B cell (primary cell): ENCODE measurements around the gene RAPGEF6. TPM values are rescaled to one million over a fixed set of nuclear protein-coding genes. Genes with fewer than 3 reads are reported as not detected.

Experiments
- ATAC-seq: fragments of 200-7000 bp; cut with Tn5 transposase; one replicate; pipeline ENCODE4 v1.10.0; 2021; ENCODE audit warnings: low read depth, mild to moderate bottlenecking, moderate number of reproducible peaks, moderate library complexity
- CTCF ChIA-PET: fragments of 350-600 bp; sonication (Branson Sonifier 250); formaldehyde crosslinking; loops from one replicate; lab custom pipeline; 2021; ENCODE audit warnings: antibody characterized with exemption, inconsistent platforms; lab: Charles Lee
- POLR2A ChIA-PET: fragments of 350-600 bp; sonication (Branson Sonifier 250); formaldehyde crosslinking; loops from one replicate; lab custom pipeline; 2021; ENCODE audit warnings: antibody characterized with exemption; lab: Charles Lee
- DNase-seq: peaks from one replicate; pipeline ENCODE4 v3.0.0; 2013
- H2AFZ ChIP-seq: 2 replicates; pipeline ENCODE4 v1.6.1; 2012; ENCODE audit warnings: mild to moderate bottlenecking, low read depth, low read length; ENCODE audit not compliant: insufficient read depth, poor library complexity, severe bottlenecking
- H3K27ac ChIP-seq, 2 donors: 1 replicate in 1 of 2; 2 replicates in 1 of 2; pipeline ENCODE4 v1.5.1; 2012 to 2013; ENCODE audit warnings: low read length in 2 of 2, mild to moderate bottlenecking in 2 of 2, moderate library complexity in 1 of 2
- H3K27me3 ChIP-seq, 4 experiments: fragments of 200-600 bp in 1 of 4; sonication (generic) in 1 of 4; replicated peaks in 1 of 4; 1 replicate in 2 of 4; 2 replicates in 2 of 4; pipeline versions ENCODE4 v1.6.1 to v1.7.0; 2013 to 2016; ENCODE audit warnings: low read length in 3 of 4, mild to moderate bottlenecking in 2 of 4, mixed read lengths in 1 of 4, moderate library complexity in 1 of 4; ENCODE audit not compliant: insufficient read depth in 4 of 4, control insufficient read depth in 3 of 4; ENCODE audit errors: control extremely low read depth in 1 of 4
- H3K36me3 ChIP-seq, 2 experiments: replicated peaks in 1 of 2; 1 replicate in 1 of 2; 2 replicates in 1 of 2; pipeline versions ENCODE4 v1.6.1 to v1.7.1; 2013; ENCODE audit warnings: low read length in 1 of 2; ENCODE audit not compliant: insufficient read depth in 2 of 2, control insufficient read depth in 1 of 2; ENCODE audit errors: control extremely low read depth in 1 of 2, extremely low read depth in 1 of 2
- H3K4me1 ChIP-seq, 2 donors: fragments of 200-600 bp in 1 of 2; sonication (generic) in 1 of 2; 1 replicate in 1 of 2; 2 replicates in 1 of 2; pipeline versions ENCODE4 v1.5.1 to v1.6.1; 2013 to 2017; ENCODE audit warnings: low read length in 2 of 2; ENCODE audit not compliant: control insufficient read depth in 2 of 2, insufficient read depth in 2 of 2
- H3K4me2 ChIP-seq: replicated peaks from 2 replicates; pipeline ENCODE3; 2012; ENCODE audit warnings: mild to moderate bottlenecking, low read depth, low read length; ENCODE audit not compliant: poor library complexity, severe bottlenecking
- H3K4me3 ChIP-seq, 5 experiments: fragments of 200-600 bp in 1 of 5; sonication (generic) in 1 of 5; 1 replicate in 3 of 5; 2 replicates in 2 of 5; pipeline versions ENCODE4 v1.5.1 to v1.7.0; 2011 to 2016; ENCODE audit warnings: low read length in 4 of 5, mild to moderate bottlenecking in 4 of 5, low read depth in 2 of 5, control low read depth in 1 of 5, moderate library complexity in 1 of 5; ENCODE audit not compliant: insufficient read depth in 1 of 5; ENCODE audit errors: control extremely low read depth in 1 of 5, extremely low read depth in 1 of 5
- H3K79me2 ChIP-seq: fragments of 200-600 bp; sonication (generic); one replicate; pipeline ENCODE4 v1.6.0; 2016; ENCODE audit warnings: low read length; ENCODE audit not compliant: control insufficient read depth, insufficient read depth
- H3K9ac ChIP-seq: fragments of 200-600 bp; sonication (generic); 2 replicates; pipeline ENCODE4 v1.6.1; 2017; ENCODE audit warnings: mild to moderate bottlenecking, low read length, moderate library complexity
- H3K9me3 ChIP-seq, 3 donors: one replicate each; pipeline versions ENCODE4 v1.6.1 to v1.7.1; 2013; ENCODE audit warnings: low read length in 2 of 3; ENCODE audit not compliant: control insufficient read depth in 2 of 3, insufficient read depth in 1 of 3; ENCODE audit errors: control extremely low read depth in 1 of 3
- H4K20me1 ChIP-seq: 2 replicates; pipeline ENCODE4 v1.6.0; 2012; ENCODE audit warnings: mild to moderate bottlenecking, low read length; ENCODE audit not compliant: insufficient read depth, control insufficient read depth, poor library complexity, severe bottlenecking
- H3K27ac Mint-ChIP-seq: one replicate; pipeline ENCODE4 v1.8.0; 2021; ENCODE audit warnings: mixed read lengths
- H3K27me3 Mint-ChIP-seq: one replicate; pipeline ENCODE4 v1.8.0; 2021; ENCODE audit warnings: mixed read lengths
- H3K4me1 Mint-ChIP-seq: one replicate; pipeline ENCODE4 v1.8.0; 2021; ENCODE audit warnings: mixed read lengths
- H3K4me3 Mint-ChIP-seq: one replicate; pipeline ENCODE4 v1.8.0; 2021; ENCODE audit warnings: mixed read lengths
- H3K9me3 Mint-ChIP-seq: one replicate; pipeline ENCODE4 v1.8.0; 2022; ENCODE audit warnings: mixed read lengths; ENCODE audit not compliant: insufficient read depth
- CTCF ChIP-seq: fragments of 200-600 bp; IDR thresholded peaks from one replicate; pipeline ENCODE4 v1.8.0; 2022; ENCODE audit warnings: antibody characterized with exemption, mild to moderate bottlenecking
- EZH2 ChIP-seq: IDR thresholded peaks from 2 replicates; pipeline ENCODE4 v1.6.1; 2012; ENCODE audit warnings: borderline replicate concordance, low read depth, mild to moderate bottlenecking, moderate library complexity, low read length; ENCODE audit not compliant: insufficient read depth, poor library complexity, severe bottlenecking
- WGBS: methylation state at CpG from one replicate; pipeline ENCODE4 v1.1.5; 2013; ENCODE audit warnings: missing lambda C conversion rate; ENCODE audit not compliant: insufficient coverage; 5-methylcytosine and 5-hydroxymethylcytosine counted together
- intact Hi-C: fragments of 100-400 bp; cut with micrococcal nuclease; formaldehyde crosslinking; loops from one replicate; pipeline ENCODE4 v1.10.0; 2022
- polyA plus RNA-seq: library from polyadenylated mRNA; depleted of rRNA; stranded (reverse); fragments of >200 nt; gene quantifications from 2 replicates; pipeline ENCODE4 v1.2.3, GENCODE V29; 2012
- total RNA-seq, 2 donors: library from RNA; stranded (reverse); fragments of 120-200 nt in 1 of 2; gene quantifications; 1 replicate in 1 of 2; 2 replicates in 1 of 2; pipeline versions ENCODE4 v1.2.3 to v1.2.4, GENCODE V29; 2013 to 2022

Gene RAPGEF6
- total and polyA plus RNA-seq, 2 donors (not counting 1 experiment from before 2014, with no cell fraction given), result 9.8 to 56.2 TPM

- Histone ChIP-seq H3K27ac (no peak overlapping the region), H4K20me1 (peaks cover 95% of the 10 kb centered on the region), H3K4me1 (no peaks in the 10 kb centered on the region), H3K4me2 (no peak overlapping the region), H3K4me3 (no peak overlapping the region), H3K36me3 (peaks cover 0 to 20% of the 10 kb centered on the region in 2 experiments), H2AFZ (no peak overlapping the region), H3K9me3 (peaks cover 0 to 8% (median 0%) of the 10 kb centered on the region in 3 donors), H3K27me3 (no peaks in the 10 kb centered on the region), H3K9ac (no peak overlapping the region), H3K79me2 (peaks cover 95% of the 10 kb centered on the region)
- Mint-ChIP-seq H3K27ac (no peak overlapping the region), H3K9me3 (no peaks in the 10 kb centered on the region), H3K4me1 (peaks cover 14% of the 10 kb centered on the region), H3K4me3 (no peak overlapping the region), H3K27me3 (no peaks in the 10 kb centered on the region)
- CTCF ChIA-PET, result interaction anchor here (2.2 to 2.3 kb wide), 2 partner anchors 9 to 428 kb away, joined by 10 to 12 read pairs; no protein-coding TSS in a partner anchor
- no peak for DNase-seq
- no peak for ATAC-seq
- TF ChIP-seq CTCF (no peak), EZH2 (no peak)
- 96% methylated on average over 27 of the region's 38 CpGs for WGBS
- POLR2A ChIA-PET, result no interaction called here
- intact Hi-C loops, result loop anchor here (10.0 kb wide), 1 partner anchor 115 kb away; no protein-coding TSS in a partner anchor
Measured at GRCh38 chr5:131579917-131580671, 54.9 kb downstream of the RAPGEF6 start.

GRCh38 chr5:131575660-131576227, 59.3 kb downstream of the RAPGEF6 start:
- peaks cover 0 to 14% (median 0%) of the 10 kb centered on the region in 3 donors for H3K9me3 ChIP-seq
- Mint-ChIP-seq H3K27ac (no peak overlapping the region), H3K4me1 (peaks cover 13% of the 10 kb centered on the region), H3K4me3 (no peak overlapping the region), H3K9me3 (no peaks in the 10 kb centered on the region), H3K27me3 (no peaks in the 10 kb centered on the region)
- peaks cover 87% of the 10 kb centered on the region for H3K79me2 ChIP-seq
- H3K4me3 ChIP-seq, result no peak overlapping the region
- 97% methylated on average over 8 of the region's 8 CpGs for WGBS
- intact Hi-C loops, result no loop called here
- no peak overlapping the region for H2AFZ ChIP-seq
- ATAC-seq (no peak), DNase-seq (no peak)
- ChIA-PET CTCF (interaction anchor here (1.2 kb wide), 1 partner anchor 430 kb away, joined by 4 read pairs; no protein-coding TSS in a partner anchor), POLR2A (no interaction called here)
- peaks cover 75% of the 10 kb centered on the region for H4K20me1 ChIP-seq
- H3K27ac ChIP-seq, result no peak overlapping the region
- TF ChIP-seq CTCF (no peak), EZH2 (no peak)
- no peaks in the 10 kb centered on the region for H3K27me3 ChIP-seq
- H3K4me2 ChIP-seq, result no peak overlapping the region
- H3K36me3 ChIP-seq, result peaks cover 0 to 23% of the 10 kb centered on the region in 2 experiments
- no peak overlapping the region for H3K9ac ChIP-seq
- H3K4me1 ChIP-seq, result no peaks in the 10 kb centered on the region
